ENCODE results near the gene NR2F1-AS1. TPM values are rescaled to one million over a fixed set of nuclear protein-coding genes. Genes with fewer than 3 reads are reported as not detected.
"Not testable (repeated sequence)": the region's sequence is repeated elsewhere in the genome, so short reads cannot be mapped to it uniquely, and the experiment has no call there.

The NR2F1-AS1 gene
- total RNA-seq, 2 donors from 2014 or later: 0.69 to 2.4 TPM

DNA sequence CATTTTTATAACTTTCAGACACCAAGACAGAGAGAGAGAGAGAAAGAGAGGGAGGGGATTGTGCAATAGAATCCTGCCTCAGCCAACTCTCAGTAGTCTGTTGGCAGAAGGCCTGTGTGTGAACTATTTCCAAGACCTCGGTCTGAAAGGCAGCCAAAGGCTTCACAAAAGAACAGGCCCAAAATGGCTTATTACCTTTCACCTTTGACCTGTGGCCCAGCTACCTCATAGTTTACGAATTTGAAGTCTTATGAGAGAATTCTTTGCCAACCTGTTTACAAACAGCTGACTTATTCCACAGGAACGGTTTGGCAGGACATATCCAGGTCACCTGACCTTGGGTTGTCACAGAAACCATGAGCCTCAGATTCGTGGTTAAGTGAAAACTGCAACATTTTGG, 48.6 kb downstream of the NR2F1-AS1 start:
- Histone ChIP-seq H3K9ac (ENCODE audit: low read depth in 2 of 2, low read length in 2 of 2) (no peak overlapping the region), H3K27me3 (no peaks in the 10 kb centered on the region), H3K36me3 (no peaks in the 10 kb centered on the region), H3K27ac (no peak overlapping the region), H3K9me3 (no peaks in the 10 kb centered on the region), H3K4me3 (no peak overlapping the region), H3K4me1 (no peaks in the 10 kb centered on the region)
- intact Hi-C loops (cut with DNase I): no loop called here
- DNase-seq: peak; percentile 55
- TF ChIP-seq, protein P1, sequence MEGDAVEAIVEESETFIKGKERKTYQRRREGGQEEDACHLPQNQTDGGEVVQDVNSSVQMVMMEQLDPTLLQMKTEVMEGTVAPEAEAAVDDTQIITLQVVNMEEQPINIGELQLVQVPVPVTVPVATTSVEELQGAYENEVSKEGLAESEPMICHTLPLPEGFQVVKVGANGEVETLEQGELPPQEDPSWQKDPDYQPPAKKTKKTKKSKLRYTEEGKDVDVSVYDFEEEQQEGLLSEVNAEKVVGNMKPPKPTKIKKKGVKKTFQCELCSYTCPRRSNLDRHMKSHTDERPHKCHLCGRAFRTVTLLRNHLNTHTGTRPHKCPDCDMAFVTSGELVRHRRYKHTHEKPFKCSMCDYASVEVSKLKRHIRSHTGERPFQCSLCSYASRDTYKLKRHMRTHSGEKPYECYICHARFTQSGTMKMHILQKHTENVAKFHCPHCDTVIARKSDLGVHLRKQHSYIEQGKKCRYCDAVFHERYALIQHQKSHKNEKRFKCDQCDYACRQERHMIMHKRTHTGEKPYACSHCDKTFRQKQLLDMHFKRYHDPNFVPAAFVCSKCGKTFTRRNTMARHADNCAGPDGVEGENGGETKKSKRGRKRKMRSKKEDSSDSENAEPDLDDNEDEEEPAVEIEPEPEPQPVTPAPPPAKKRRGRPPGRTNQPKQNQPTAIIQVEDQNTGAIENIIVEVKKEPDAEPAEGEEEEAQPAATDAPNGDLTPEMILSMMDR (IDR thresholded peaks at IDR 0.05): no peak

DNA sequence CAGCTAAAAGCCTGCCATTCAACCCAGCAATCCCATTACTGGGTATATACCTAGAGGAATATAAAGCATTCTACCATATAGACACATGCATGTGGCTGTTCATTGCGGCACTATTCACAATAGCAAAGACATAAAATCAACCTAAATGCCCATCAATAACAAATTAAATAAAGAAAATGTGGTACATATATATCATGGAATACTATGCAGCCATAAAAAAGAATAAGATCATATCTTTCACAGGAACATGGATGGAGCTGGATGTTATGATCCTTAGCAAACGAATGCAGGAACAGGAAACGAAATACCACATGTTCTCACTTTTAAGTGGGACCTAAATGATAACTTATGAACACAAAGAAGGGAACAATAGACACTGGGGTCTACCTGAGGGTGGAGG, 59.2 kb downstream of the NR2F1-AS1 start:
- intact Hi-C loops (cut with DNase I); H3K36me3 ChIP-seq; H3K4me1 ChIP-seq; H3K27me3 ChIP-seq; H3K4me3 ChIP-seq; H3K9ac ChIP-seq (ENCODE audit: low read depth in 2 of 2, low read length in 2 of 2); H3K9me3 ChIP-seq; DNase-seq; H3K27ac ChIP-seq: not testable (repeated sequence)

DNA sequence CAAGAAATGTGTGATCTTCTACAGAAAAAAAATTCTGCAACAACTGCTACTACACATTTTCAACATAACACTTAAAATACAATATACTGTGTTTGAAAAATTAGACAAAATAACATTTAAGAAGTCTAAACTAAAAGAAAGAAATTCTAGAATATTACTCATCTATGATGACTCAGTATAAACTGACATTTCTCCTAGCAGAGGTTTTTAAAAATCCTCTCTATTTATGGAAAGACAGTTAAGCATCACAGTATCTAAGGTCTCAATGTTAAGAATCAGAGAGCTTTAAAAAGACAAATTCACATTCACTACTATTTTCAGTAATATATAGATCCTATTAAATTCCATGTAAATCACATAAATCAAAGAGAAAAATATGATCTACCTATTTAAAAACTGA, 61.3 kb downstream of the NR2F1-AS1 start:
- Histone ChIP-seq H3K4me1 (no peaks in the 10 kb centered on the region), H3K9ac (ENCODE audit: low read depth in 2 of 2, low read length in 2 of 2) (no peak overlapping the region), H3K9me3 (no peaks in the 10 kb centered on the region), H3K27me3 (no peaks in the 10 kb centered on the region), H3K4me3 (no peak overlapping the region), H3K27ac (no peak overlapping the region), H3K36me3 (no peaks in the 10 kb centered on the region)
- intact Hi-C loops (cut with DNase I): no loop called here
- TF ChIP-seq, protein P1 (IDR thresholded peaks at IDR 0.05): no peak
- no peak for DNase-seq

DNA sequence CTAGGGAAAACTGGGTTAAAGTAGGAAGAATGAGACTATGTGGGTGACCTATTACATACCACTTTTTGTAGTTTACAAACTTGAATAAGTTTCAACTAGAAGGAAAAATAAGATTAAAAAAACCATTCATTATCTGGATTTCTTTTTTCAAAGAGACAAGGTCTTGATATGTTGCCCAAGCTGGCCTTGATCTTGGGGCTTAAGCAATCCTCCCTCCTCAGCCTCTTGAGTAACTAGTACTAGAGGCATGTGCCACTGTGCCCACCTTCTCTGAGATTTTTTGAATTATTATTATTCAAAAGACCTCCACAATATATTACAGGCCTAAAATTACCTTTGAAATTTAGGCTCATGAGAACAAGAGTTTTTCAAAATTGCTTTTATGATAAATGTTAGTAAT, 63.2 kb downstream of the NR2F1-AS1 start:
- DNase-seq: no peak
- TF ChIP-seq, protein P1 (IDR thresholded peaks at IDR 0.05): no peak
- Histone ChIP-seq H3K4me3 (no peak overlapping the region), H3K27me3 (no peaks in the 10 kb centered on the region), H3K36me3 (no peaks in the 10 kb centered on the region), H3K4me1 (no peaks in the 10 kb centered on the region), H3K27ac (no peak overlapping the region), H3K9me3 (no peaks in the 10 kb centered on the region), H3K9ac (ENCODE audit: low read depth in 2 of 2, low read length in 2 of 2) (no peak overlapping the region)
- intact Hi-C loops (cut with DNase I): no loop called here

DNA sequence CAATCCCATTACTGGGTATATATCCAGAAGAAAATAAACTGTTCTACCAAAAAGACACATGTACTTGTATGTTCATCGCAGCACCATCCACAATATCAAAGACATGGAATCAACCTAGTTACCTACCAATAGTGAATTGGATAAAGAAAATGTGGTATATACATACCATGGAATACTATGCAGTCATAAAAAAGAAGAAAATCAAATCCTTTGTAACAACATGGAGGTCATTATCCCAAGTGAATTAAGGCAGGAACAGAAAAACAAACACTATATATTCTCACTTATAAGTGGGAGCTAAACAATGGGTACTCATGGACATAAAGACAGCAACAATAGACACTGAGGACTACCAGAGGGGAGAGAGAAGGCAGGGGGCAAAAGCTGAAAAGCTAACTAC, 67.7 kb downstream of the NR2F1-AS1 start:
- Histone ChIP-seq H3K4me1 (no peaks in the 10 kb centered on the region), H3K27me3 (no peaks in the 10 kb centered on the region), H3K9me3 (no peaks in the 10 kb centered on the region), H3K27ac (no peak overlapping the region), H3K9ac (ENCODE audit: low read depth in 2 of 2, low read length in 2 of 2) (no peak overlapping the region), H3K4me3 (no peak overlapping the region), H3K36me3 (no peaks in the 10 kb centered on the region)
- intact Hi-C loops (cut with DNase I): no loop called here
- TF ChIP-seq, protein P1 (IDR thresholded peaks at IDR 0.05): no peak
- DNase-seq: no peak

DNA sequence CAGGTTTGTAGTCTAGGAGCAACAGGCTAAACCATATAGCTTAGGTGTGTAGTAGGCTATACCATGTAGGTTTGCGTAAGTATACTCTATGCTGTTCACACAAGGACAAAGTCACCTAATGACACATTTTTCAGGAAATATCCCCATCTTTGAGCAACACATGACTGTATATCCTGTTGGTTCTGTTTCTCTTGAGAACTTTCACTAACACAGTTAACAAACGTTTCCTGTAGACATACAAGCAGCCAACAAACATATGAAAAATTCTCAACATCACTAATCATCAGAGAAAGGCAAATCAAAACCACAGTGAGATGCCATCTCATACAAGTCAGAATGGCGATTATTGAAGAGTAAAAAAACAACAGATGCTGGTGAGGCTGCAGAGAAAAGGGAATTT, 68.2 kb downstream of the NR2F1-AS1 start:
- H3K9me3 ChIP-seq: no peaks in the 10 kb centered on the region
- no peaks in the 10 kb centered on the region for H3K36me3 ChIP-seq
- intact Hi-C loops (cut with DNase I): no loop called here
- H3K4me3 ChIP-seq: no peak overlapping the region
- H3K9ac ChIP-seq (ENCODE audit: low read depth in 2 of 2, low read length in 2 of 2): no peak overlapping the region
- TF ChIP-seq, protein P1 (IDR thresholded peaks at IDR 0.05): no peak
- H3K27me3 ChIP-seq: no peaks in the 10 kb centered on the region
- no peak overlapping the region for H3K27ac ChIP-seq
- no peaks in the 10 kb centered on the region for H3K4me1 ChIP-seq
- DNase-seq: no peak

Data from colonic mucosa (tissue), 4 donors.